ENCODE results near the gene MORN1. TPM values are rescaled to one million over a fixed set of nuclear protein-coding genes. Genes with fewer than 3 reads are reported as not detected.

The MORN1 gene
- polyA plus RNA-seq, 1 donor, result 10.3 TPM

DNA sequence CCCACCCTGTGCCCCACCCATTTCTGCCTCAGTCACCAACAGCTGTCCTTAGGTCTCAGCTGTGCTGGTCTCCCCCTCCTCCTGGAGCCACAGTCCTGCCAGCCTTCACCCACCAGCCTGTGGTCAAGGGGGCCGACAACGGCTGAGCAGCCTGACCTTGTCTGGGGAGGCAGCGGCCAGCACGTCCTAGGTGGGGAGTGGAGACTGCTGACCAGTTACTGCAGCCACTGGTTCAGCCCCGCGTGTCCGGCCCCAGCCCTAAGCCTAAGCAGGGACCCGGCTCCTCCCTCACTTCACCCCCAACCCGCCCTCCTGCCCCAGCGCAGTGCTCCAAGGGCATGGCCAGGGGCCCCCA, 79.2 kb downstream of the MORN1 start:
- Histone ChIP-seq H3K9me3 (ENCODE audit: control insufficient read depth, low read depth, low read length) (peaks cover 8% of the 10 kb centered on the region), H3K27ac (ENCODE audit: low read length) (no peak overlapping the region), H3K36me3 (ENCODE audit: control insufficient read depth, insufficient read depth, low read length) (peaks cover 28% of the 10 kb centered on the region), H3K4me1 (ENCODE audit: control insufficient read depth, insufficient read depth, low read length) (peaks cover 46% of the 10 kb centered on the region), H3K27me3 (ENCODE audit: control insufficient read depth, insufficient read depth, low read length) (no peaks in the 10 kb centered on the region), H3K4me3 (ENCODE audit: low read length) (no peak overlapping the region)
- no peak for DNase-seq
- no CpG with 5 or more reads among the region's 10 CpGs for WGBS (ENCODE audit: insufficient coverage, low lambda C conversion rate)

- peak overlapping the region; percentile 30 for H3K27ac ChIP-seq (ENCODE audit: low read length)
- peaks cover 46% of the 10 kb centered on the region for H3K4me1 ChIP-seq (ENCODE audit: control insufficient read depth, insufficient read depth, low read length)
- no peaks in the 10 kb centered on the region for H3K27me3 ChIP-seq (ENCODE audit: control insufficient read depth, insufficient read depth, low read length)
- H3K9me3 ChIP-seq (ENCODE audit: control insufficient read depth, low read depth, low read length), result peaks cover 10% of the 10 kb centered on the region
- peak; percentile 66 to 67 for DNase-seq
- WGBS (ENCODE audit: insufficient coverage, low lambda C conversion rate), result no CpG with 5 or more reads among the region's 21 CpGs
- H3K36me3 ChIP-seq (ENCODE audit: control insufficient read depth, insufficient read depth, low read length), result peaks cover 33% of the 10 kb centered on the region
- H3K4me3 ChIP-seq (ENCODE audit: low read length), result no peak overlapping the region
These were observed 79.9 kb downstream of the MORN1 start for GRCh38 chr1:2311184-2312032.

DNA sequence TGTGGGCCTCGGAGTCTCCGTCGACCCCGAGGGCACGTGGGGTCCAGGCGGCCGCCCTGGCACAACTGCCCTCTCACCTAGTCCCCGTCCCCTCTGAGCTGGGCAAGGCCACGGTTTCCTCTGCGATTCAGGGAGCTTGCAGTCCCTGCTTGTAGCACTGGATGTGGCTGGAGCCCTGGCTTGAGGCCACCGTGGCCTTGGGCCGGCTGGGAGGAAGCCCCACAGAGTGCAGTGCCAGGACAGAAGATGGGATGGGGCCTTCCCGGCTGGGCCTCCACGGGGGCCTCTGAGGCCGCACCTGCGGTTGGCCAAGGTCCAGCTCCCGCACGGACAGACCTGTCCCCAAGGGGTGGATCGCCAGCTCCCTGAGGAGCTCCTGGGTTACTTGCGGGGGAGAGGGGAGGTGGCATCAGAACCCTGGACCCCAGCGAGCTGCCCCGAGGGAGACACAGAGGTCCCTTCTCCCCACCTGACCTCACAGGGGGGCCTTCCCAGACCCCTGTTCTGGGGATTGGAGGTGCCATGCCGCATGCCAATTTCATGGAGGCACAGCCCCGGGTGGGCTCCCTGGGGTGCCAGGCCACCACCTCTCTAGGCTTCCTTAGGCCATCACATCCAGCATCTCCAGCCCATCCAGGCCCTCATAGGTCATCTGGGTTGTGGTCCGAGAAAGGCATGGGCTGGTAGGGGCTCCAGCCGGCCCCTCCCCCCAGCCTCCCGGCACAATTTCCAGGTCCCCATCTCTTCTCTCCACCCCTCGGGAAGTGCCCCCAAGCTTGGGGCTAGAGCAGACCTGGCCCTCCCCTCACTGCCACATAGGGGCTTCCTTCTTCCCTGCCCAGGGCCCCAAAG, 80.8 kb downstream of the MORN1 start:
- Histone ChIP-seq H3K4me3 (ENCODE audit: low read length) (no peak overlapping the region), H3K36me3 (ENCODE audit: control insufficient read depth, insufficient read depth, low read length) (peaks cover 39% of the 10 kb centered on the region), H3K27ac (ENCODE audit: low read length) (no peak overlapping the region), H3K9me3 (ENCODE audit: control insufficient read depth, low read depth, low read length) (peaks cover 10% of the 10 kb centered on the region), H3K27me3 (ENCODE audit: control insufficient read depth, insufficient read depth, low read length) (no peaks in the 10 kb centered on the region), H3K4me1 (ENCODE audit: control insufficient read depth, insufficient read depth, low read length) (peaks cover 41% of the 10 kb centered on the region)
- peak in 1 of 2 donors; percentile 46 for DNase-seq
- WGBS (ENCODE audit: insufficient coverage, low lambda C conversion rate), result no CpG with 5 or more reads among the region's 28 CpGs

DNA sequence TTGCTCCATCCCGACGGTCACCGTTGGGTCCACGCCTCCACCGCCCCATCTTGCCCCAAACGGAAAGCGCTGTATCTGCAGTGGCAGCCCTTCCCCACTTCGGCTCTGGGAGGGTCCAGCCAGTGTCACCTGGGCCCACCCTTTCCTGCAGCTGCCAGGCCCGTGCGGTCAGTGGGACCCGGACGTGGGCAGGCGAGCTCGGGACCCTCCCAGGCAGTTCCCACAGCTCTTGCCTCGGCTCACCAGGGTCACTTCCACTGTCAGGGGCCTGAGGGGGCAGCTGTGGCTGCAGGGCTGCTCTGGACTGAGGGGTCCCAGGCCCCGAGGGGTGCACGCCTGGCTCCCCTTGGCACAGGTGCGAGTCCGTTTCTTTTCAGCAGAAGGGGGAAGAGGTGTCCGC, 82.5 kb downstream of the MORN1 start:
- no CpG with 5 or more reads among the region's 20 CpGs for WGBS (ENCODE audit: insufficient coverage, low lambda C conversion rate)
- Histone ChIP-seq H3K27ac (ENCODE audit: low read length) (no peak overlapping the region), H3K36me3 (ENCODE audit: control insufficient read depth, insufficient read depth, low read length) (peaks cover 56% of the 10 kb centered on the region), H3K27me3 (ENCODE audit: control insufficient read depth, insufficient read depth, low read length) (no peaks in the 10 kb centered on the region), H3K9me3 (ENCODE audit: control insufficient read depth, low read depth, low read length) (peaks cover 11% of the 10 kb centered on the region), H3K4me1 (ENCODE audit: control insufficient read depth, insufficient read depth, low read length) (peaks cover 35% of the 10 kb centered on the region), H3K4me3 (ENCODE audit: low read length) (no peak overlapping the region)
- no peak for DNase-seq

DNA sequence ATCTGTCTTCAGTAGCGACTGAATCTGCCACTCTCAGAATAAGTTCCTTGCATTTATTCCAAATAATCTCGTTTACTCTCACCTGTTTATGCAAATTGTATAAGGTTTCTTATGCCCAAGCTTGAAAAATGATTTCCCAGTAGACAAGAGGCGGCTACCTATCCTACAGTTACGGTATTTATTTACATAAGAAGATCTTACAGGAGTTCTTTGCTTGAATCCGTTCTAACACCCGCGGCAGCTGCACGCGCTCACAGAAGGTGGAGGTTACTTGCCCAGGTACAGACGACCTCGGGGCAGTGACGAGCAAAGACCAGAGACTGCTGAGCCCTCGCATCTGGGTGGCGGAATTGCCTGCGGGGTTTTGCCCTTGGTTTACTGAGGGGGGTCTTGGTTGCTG, 83.4 kb downstream of the MORN1 start:
- peaks cover 13% of the 10 kb centered on the region for H3K9me3 ChIP-seq (ENCODE audit: control insufficient read depth, low read depth, low read length)
- no peak overlapping the region for H3K4me3 ChIP-seq (ENCODE audit: low read length)
- peaks cover 32% of the 10 kb centered on the region for H3K4me1 ChIP-seq (ENCODE audit: control insufficient read depth, insufficient read depth, low read length)
- no peaks in the 10 kb centered on the region for H3K27me3 ChIP-seq (ENCODE audit: control insufficient read depth, insufficient read depth, low read length)
- no peak overlapping the region for H3K27ac ChIP-seq (ENCODE audit: low read length)
- no peak for DNase-seq
- peaks cover 65% of the 10 kb centered on the region for H3K36me3 ChIP-seq (ENCODE audit: control insufficient read depth, insufficient read depth, low read length)
- WGBS (ENCODE audit: insufficient coverage, low lambda C conversion rate), result 94% methylated on average over 2 of the region's 15 CpGs

DNA sequence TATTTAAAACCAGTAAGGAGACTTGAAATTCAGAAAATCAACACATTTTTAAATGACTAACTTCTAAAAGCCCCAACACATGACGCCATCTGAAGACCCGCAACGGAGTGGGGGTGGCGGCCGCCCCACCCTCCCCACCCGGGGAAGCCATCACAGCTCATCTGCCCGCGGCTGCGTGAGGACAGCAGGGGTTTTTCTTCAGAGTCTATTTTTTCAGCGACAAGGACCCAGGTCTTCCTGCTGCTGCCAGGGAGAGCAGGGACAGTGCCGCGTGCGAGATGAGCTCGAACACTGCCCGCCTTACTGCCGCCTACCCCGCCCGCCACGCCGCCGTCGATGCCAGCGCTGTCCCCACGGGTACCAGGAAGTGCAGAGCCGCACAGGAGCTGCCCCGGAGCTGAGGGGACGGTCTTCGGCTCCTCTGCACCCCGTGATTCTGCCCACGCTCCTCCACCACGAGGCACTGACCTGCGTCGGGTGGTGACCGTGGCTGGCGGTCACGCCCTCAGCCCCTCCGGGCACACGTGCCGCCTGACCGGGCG, 84.2 kb downstream of the MORN1 start:
- no peak overlapping the region for H3K4me3 ChIP-seq (ENCODE audit: low read length)
- H3K36me3 ChIP-seq (ENCODE audit: control insufficient read depth, insufficient read depth, low read length), result peaks cover 68% of the 10 kb centered on the region
- H3K4me1 ChIP-seq (ENCODE audit: control insufficient read depth, insufficient read depth, low read length), result peaks cover 30% of the 10 kb centered on the region
- 97% methylated on average over 10 of the region's 41 CpGs for whole genome bisulfite sequencing (ENCODE audit: insufficient coverage, low lambda C conversion rate)
- no peak overlapping the region for H3K27ac ChIP-seq (ENCODE audit: low read length)
- DNase-seq, result no peak
- peaks cover 13% of the 10 kb centered on the region for H3K9me3 ChIP-seq (ENCODE audit: control insufficient read depth, low read depth, low read length)
- no peaks in the 10 kb centered on the region for H3K27me3 ChIP-seq (ENCODE audit: control insufficient read depth, insufficient read depth, low read length)

DNA sequence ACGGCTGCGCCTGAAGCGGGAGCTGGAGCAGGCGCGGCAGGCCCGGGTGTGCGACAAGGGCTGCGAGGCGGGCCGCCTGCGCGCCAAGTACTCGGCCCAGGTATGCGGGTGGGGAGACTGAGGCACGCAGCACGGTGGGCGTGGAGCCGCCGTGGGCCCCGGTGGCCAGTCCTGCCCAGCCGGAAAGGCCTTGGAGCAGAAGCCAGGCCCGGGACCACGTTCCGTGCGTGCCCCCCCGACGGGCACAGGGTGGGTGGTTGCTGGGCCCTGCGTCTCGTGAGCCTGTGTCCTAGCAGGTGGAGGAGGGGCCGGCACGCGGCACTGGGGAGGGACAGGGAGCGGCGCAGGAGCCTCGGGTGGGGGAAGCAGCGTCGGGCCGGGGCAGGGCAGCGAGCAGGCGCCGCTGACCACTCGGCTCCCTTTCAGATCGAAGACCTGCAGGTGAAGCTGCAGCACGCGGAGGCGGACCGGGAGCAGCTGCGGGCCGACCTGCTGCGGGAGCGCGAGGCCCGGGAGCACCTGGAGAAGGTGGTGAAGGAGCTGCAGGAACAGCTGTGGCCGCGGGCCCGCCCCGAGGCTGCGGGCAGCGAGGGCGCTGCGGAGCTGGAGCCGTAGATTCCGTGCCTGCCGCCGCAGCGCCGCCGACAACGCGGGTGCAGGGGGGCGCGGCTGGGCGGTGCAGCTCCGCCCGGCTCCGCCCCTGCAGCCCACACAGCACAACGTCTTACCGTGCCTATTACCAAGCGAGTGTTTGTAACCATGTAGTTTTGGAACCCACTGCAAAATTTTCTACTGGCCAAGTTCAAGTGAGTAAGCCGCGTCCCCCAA, 85.0 kb downstream of the MORN1 start:
- Histone ChIP-seq H3K4me3 (ENCODE audit: low read length) (no peak overlapping the region), H3K27ac (ENCODE audit: low read length) (no peak overlapping the region), H3K9me3 (ENCODE audit: control insufficient read depth, low read depth, low read length) (peaks cover 13% of the 10 kb centered on the region), H3K4me1 (ENCODE audit: control insufficient read depth, insufficient read depth, low read length) (peaks cover 26% of the 10 kb centered on the region), H3K36me3 (ENCODE audit: control insufficient read depth, insufficient read depth, low read length) (peaks cover 68% of the 10 kb centered on the region), H3K27me3 (ENCODE audit: control insufficient read depth, insufficient read depth, low read length) (no peaks in the 10 kb centered on the region)
- DNase-seq, result no peak
- no CpG with 5 or more reads among the region's 81 CpGs for WGBS (ENCODE audit: insufficient coverage, low lambda C conversion rate)

DNA sequence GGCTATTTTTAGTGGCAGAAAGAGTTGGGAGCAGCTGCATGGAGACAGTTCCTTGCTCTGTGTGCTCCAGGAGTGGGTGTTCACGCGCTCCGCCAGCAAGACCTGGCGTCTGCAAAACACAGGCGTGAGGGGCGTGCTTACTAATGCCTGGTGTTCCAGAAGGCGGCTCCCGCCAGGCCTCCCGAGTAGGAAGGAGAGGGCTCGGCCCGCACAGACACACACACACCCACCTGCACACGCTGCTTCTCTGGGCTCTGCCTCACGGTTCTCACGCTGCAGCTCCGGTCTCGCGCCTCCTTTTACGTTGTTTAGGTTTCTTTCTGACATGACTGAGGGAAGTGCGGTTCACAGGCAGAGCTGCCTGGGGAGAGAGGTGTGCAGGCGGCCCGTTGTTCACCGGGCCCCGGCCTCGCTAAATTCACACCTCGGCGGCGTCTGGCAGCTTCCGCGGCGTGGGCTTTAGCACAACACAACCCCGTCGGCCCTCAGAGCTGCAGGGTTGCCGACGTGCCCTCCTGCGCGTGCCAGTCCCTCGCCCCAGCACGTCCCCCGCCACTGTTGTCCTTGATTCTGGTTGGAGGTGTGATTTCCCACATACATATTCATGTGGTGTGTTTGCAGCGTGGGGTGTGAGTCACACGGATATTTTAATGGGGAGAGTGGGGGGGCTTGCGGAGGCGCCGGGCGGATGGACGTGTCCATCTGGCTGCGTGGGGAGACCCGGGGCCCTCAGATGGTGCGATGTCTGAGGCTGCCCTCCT, 86.3 kb downstream of the MORN1 start:
- Histone ChIP-seq H3K27ac (ENCODE audit: low read length) (no peak overlapping the region), H3K36me3 (ENCODE audit: control insufficient read depth, insufficient read depth, low read length) (peaks cover 63% of the 10 kb centered on the region), H3K4me1 (ENCODE audit: control insufficient read depth, insufficient read depth, low read length) (peaks cover 20% of the 10 kb centered on the region), H3K4me3 (ENCODE audit: low read length) (no peak overlapping the region), H3K9me3 (ENCODE audit: control insufficient read depth, low read depth, low read length) (peaks cover 10% of the 10 kb centered on the region), H3K27me3 (ENCODE audit: control insufficient read depth, insufficient read depth, low read length) (no peaks in the 10 kb centered on the region)
- no peak for DNase-seq
- 88% methylated on average over 5 of the region's 49 CpGs for WGBS (ENCODE audit: insufficient coverage, low lambda C conversion rate)

DNA sequence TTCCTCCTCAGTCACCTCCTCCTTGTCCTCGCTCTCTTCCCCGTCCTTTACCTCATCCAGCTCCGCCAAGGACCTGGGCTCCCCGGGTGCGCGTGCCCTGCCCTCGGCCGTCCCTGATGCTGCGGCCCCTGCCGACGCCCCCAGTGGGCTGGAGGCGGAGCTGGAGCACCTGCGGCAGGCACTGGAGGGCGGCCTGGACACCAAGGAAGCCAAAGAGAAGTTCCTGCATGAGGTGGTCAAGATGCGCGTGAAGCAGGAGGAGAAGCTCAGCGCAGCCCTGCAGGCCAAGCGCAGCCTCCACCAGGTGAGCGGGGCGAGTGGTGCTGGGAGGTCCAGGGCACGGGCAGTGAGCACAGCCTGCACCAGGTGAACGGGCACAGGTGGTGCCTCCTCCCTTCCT, 87.1 kb downstream of the MORN1 start:
- no peaks in the 10 kb centered on the region for H3K27me3 ChIP-seq (ENCODE audit: control insufficient read depth, insufficient read depth, low read length)
- no peak overlapping the region for H3K27ac ChIP-seq (ENCODE audit: low read length)
- no peak overlapping the region for H3K4me3 ChIP-seq (ENCODE audit: low read length)
- H3K4me1 ChIP-seq (ENCODE audit: control insufficient read depth, insufficient read depth, low read length), result peaks cover 27% of the 10 kb centered on the region
- peaks cover 63% of the 10 kb centered on the region for H3K36me3 ChIP-seq (ENCODE audit: control insufficient read depth, insufficient read depth, low read length)
- peaks cover 9% of the 10 kb centered on the region for H3K9me3 ChIP-seq (ENCODE audit: control insufficient read depth, low read depth, low read length)
- WGBS (ENCODE audit: insufficient coverage, low lambda C conversion rate), result no CpG with 5 or more reads among the region's 22 CpGs
- DNase-seq, result no peak

All from large intestine (tissue), 3 donors.